ENCODE data around the gene RFTN2. TPM values are rescaled to one million over a fixed set of nuclear protein-coding genes. Genes with fewer than 3 reads are reported as not detected.
"Not testable (repeated sequence)": the region's sequence is repeated elsewhere in the genome, so short reads cannot be mapped to it uniquely, and the experiment has no call there.

The RFTN2 gene
- total RNA-seq, 1 donor, result 14.5 TPM

DNA sequence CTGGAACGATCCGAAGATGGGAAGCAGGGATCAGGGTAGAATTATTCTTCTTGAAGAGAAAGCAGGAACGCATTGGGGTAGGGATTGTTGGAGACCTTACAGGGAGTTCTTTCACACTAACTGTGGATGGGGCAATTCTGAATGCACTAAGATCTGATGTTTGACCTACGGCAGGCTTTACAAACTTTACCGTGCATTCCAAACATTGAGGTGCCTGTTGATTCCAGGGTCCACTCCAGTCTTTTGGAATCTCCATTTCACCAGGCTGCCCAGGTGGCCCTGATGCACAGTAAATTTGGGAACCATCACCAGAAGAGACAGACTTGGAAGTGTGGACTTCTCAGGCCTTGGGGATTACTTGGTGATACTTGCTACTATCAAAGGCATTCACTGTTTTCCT is 76.9 kb downstream of the RFTN2 start:
- Histone ChIP-seq H3K4me1 (ENCODE audit: insufficient read depth, low read length) (peaks cover 5% of the 10 kb centered on the region), H3K9me3 (ENCODE audit: low read depth, low read length) (no peaks in the 10 kb centered on the region), H3K27me3 (ENCODE audit: insufficient read depth, low read length) (no peaks in the 10 kb centered on the region), H3K27ac (ENCODE audit: low read depth, low read length) (no peak overlapping the region), H3K4me3 (ENCODE audit: insufficient read depth, low read length) (no peak overlapping the region), H3K4me2 (ENCODE audit: insufficient read depth, low read length) (no peak overlapping the region), H4K20me1 (ENCODE audit: insufficient read depth, low read length) (no peaks in the 10 kb centered on the region), H3K36me3 (ENCODE audit: insufficient read depth, low read length) (no peaks in the 10 kb centered on the region), H3K79me2 (ENCODE audit: insufficient read depth, low read length) (no peaks in the 10 kb centered on the region), H2AFZ (ENCODE audit: low read length) (no peak overlapping the region)
- TF ChIP-seq, protein P1, sequence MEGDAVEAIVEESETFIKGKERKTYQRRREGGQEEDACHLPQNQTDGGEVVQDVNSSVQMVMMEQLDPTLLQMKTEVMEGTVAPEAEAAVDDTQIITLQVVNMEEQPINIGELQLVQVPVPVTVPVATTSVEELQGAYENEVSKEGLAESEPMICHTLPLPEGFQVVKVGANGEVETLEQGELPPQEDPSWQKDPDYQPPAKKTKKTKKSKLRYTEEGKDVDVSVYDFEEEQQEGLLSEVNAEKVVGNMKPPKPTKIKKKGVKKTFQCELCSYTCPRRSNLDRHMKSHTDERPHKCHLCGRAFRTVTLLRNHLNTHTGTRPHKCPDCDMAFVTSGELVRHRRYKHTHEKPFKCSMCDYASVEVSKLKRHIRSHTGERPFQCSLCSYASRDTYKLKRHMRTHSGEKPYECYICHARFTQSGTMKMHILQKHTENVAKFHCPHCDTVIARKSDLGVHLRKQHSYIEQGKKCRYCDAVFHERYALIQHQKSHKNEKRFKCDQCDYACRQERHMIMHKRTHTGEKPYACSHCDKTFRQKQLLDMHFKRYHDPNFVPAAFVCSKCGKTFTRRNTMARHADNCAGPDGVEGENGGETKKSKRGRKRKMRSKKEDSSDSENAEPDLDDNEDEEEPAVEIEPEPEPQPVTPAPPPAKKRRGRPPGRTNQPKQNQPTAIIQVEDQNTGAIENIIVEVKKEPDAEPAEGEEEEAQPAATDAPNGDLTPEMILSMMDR (IDR thresholded peaks at IDR 0.05; ENCODE audit: extremely low read depth, low read depth, low read length), result no peak
- peak; percentile 26 for DNase-seq (ENCODE audit: insufficient read length, low spot score, missing footprints)

DNA sequence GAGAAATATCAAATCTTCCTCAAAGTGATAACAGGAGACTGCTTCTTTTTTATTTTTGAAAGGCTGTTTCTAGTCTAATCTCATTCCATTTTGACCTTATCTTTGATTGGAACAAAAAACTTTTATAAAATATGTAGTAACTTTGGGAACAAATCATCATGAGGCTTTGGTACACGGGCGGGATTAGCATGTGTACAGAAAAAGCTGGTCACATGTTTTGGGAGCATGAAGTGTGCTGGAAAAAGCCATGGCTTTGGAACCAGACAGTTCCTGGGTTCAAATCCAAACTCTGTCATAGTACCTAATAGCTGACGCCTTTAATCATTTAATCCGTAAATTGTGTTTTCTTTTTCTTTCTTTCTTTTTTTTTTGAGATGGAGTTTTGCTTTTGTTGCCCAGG is 78.2 kb downstream of the RFTN2 start:
- no peak overlapping the region for H3K4me3 ChIP-seq (ENCODE audit: insufficient read depth, low read length)
- no peak overlapping the region for H2AFZ ChIP-seq (ENCODE audit: low read length)
- H3K4me1 ChIP-seq (ENCODE audit: insufficient read depth, low read length), result peaks cover 5% of the 10 kb centered on the region
- no peaks in the 10 kb centered on the region for H3K27me3 ChIP-seq (ENCODE audit: insufficient read depth, low read length)
- no peak overlapping the region for H3K27ac ChIP-seq (ENCODE audit: low read depth, low read length)
- no peaks in the 10 kb centered on the region for H3K79me2 ChIP-seq (ENCODE audit: insufficient read depth, low read length)
- DNase-seq (ENCODE audit: insufficient read length, low spot score, missing footprints), result no peak
- no peaks in the 10 kb centered on the region for H3K36me3 ChIP-seq (ENCODE audit: insufficient read depth, low read length)
- no peaks in the 10 kb centered on the region for H3K9me3 ChIP-seq (ENCODE audit: low read depth, low read length)
- H4K20me1 ChIP-seq (ENCODE audit: insufficient read depth, low read length), result no peaks in the 10 kb centered on the region
- H3K4me2 ChIP-seq (ENCODE audit: insufficient read depth, low read length), result no peak overlapping the region
- TF ChIP-seq, protein P1 (IDR thresholded peaks at IDR 0.05; ENCODE audit: extremely low read depth, low read depth, low read length), result no peak

DNA sequence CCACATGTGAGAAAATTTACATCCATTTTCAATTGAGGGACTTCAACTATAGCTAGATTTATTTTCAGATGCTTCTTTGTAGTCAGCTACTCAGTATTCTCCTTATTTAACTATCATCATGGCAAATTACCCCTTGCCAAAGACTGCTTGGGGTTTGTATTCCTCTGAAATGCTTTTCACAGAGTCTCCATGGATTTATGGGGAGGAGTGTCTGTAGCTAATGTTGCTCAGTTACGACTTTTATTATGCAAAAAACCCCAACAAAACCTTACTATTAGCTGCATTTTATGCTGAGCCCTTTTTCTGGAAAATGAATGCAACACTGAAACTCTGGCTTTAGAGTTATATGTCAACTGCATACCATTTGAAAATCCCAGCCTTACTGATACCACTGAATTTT is 78.6 kb downstream of the RFTN2 start:
- TF ChIP-seq, protein P1 (IDR thresholded peaks at IDR 0.05; ENCODE audit: extremely low read depth, low read depth, low read length), result no peak
- H3K4me1 ChIP-seq (ENCODE audit: insufficient read depth, low read length), result peaks cover 5% of the 10 kb centered on the region

DNA sequence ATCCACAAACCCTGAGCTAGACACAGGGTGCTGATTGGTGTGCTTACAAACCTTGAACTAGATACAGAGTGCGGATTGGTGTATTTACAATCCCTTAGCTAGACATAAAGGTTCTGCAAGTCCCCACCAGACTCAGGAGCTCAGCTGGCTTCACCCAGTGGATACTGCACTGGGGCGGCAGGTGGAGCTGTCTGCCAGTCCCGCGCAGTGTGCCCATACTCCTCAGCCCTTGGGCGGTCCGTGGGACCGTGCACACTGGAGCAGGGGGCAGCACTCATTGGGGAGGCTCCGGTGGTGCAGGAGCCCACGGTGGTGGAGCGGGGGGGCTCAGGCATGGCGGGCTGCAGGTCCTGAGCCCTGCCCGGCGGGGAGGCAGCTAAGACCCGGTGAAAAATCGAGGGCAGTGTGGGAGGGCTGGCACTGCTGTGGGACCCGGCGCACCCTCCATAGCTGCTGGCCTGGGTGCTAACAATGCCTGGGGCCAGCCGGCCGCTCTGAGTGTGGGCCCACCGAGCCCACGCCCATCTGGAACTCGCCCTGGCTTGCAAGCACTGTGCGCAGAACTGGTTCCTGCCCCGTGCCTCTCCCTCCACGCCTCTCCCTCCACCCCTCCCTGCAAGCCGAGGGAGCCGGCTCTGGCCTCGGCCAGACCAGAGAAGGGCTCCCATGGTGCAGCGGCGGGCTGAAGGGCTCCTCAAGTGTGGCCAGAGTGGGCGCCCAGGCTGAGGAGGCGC is 83.9 kb downstream of the RFTN2 start:
- TF ChIP-seq, protein P1 (IDR thresholded peaks at IDR 0.05; ENCODE audit: extremely low read depth, low read depth, low read length), result no peak
- Histone ChIP-seq H3K4me3 (ENCODE audit: insufficient read depth, low read length) (no peak overlapping the region), H3K27me3 (ENCODE audit: insufficient read depth, low read length) (no peaks in the 10 kb centered on the region), H3K79me2 (ENCODE audit: insufficient read depth, low read length) (no peaks in the 10 kb centered on the region), H3K36me3 (ENCODE audit: insufficient read depth, low read length) (no peaks in the 10 kb centered on the region), H3K9me3 (ENCODE audit: low read depth, low read length) (no peaks in the 10 kb centered on the region), H4K20me1 (ENCODE audit: insufficient read depth, low read length) (no peaks in the 10 kb centered on the region), H2AFZ (ENCODE audit: low read length) (no peak overlapping the region), H3K4me2 (ENCODE audit: insufficient read depth, low read length) (no peak overlapping the region), H3K4me1 (ENCODE audit: insufficient read depth, low read length) (no peaks in the 10 kb centered on the region), H3K27ac (ENCODE audit: low read depth, low read length) (no peak overlapping the region)
- DNase-seq (ENCODE audit: insufficient read length, low spot score, missing footprints), result peak; percentile 9

More for the DNA sequence above, 78.6 kb downstream of the RFTN2 start:
- Histone ChIP-seq H3K27ac (ENCODE audit: low read depth, low read length) (no peak overlapping the region), H4K20me1 (ENCODE audit: insufficient read depth, low read length) (no peaks in the 10 kb centered on the region), H3K79me2 (ENCODE audit: insufficient read depth, low read length) (no peaks in the 10 kb centered on the region), H3K9me3 (ENCODE audit: low read depth, low read length) (no peaks in the 10 kb centered on the region), H3K36me3 (ENCODE audit: insufficient read depth, low read length) (no peaks in the 10 kb centered on the region), H3K4me3 (ENCODE audit: insufficient read depth, low read length) (no peak overlapping the region), H3K4me2 (ENCODE audit: insufficient read depth, low read length) (no peak overlapping the region), H2AFZ (ENCODE audit: low read length) (no peak overlapping the region), H3K27me3 (ENCODE audit: insufficient read depth, low read length) (no peaks in the 10 kb centered on the region)
- DNase-seq (ENCODE audit: insufficient read length, low spot score, missing footprints), result peak; percentile 9

DNA sequence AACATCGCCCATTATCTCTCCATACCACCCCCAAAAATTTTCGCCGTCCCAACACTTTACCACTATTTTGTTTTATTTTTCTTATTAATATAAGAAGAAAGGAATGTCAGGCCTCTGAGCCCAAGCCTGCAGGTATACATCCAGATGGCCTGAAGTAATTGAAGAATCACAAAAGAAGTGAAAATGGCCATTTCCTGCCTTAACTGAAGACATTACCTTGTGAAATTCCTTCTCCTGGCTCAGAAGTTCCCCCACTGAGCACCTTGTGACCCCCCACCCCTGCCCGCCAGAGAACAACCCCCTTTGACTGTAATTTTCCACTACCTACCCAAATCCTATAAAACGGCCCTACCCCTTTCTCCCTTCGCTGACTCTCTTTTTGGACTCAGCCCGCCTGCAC is 88.1 kb downstream of the RFTN2 start:
- not testable (repeated sequence) for H3K4me3 ChIP-seq (ENCODE audit: insufficient read depth, low read length); H3K4me2 ChIP-seq (ENCODE audit: insufficient read depth, low read length); H2AFZ ChIP-seq (ENCODE audit: low read length); DNase-seq (ENCODE audit: insufficient read length, low spot score, missing footprints); H3K79me2 ChIP-seq (ENCODE audit: insufficient read depth, low read length); H4K20me1 ChIP-seq (ENCODE audit: insufficient read depth, low read length); H3K36me3 ChIP-seq (ENCODE audit: insufficient read depth, low read length); H3K27me3 ChIP-seq (ENCODE audit: insufficient read depth, low read length); H3K27ac ChIP-seq (ENCODE audit: low read depth, low read length); H3K4me1 ChIP-seq (ENCODE audit: insufficient read depth, low read length); H3K9me3 ChIP-seq (ENCODE audit: low read depth, low read length)

DNA sequence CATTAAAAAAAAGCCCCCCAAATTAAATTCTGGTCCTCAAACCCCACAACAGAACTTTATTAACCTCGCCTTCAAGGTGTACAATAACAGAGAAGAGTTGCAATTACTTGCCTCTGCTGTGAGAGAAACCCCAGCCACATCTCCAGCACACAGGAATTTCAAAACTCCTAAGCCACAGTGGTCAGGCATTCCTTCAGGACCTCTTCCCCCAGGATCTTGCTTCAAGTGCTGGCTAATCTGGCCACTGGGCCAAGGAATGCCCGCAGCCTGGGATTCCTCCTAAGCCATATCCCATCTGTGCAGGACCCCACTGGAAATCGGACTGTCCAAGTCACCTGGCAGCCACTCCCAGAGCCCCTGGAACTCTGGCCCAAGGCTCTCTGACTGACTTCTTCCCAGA is 95.2 kb downstream of the RFTN2 start:
- not testable (repeated sequence) for H4K20me1 ChIP-seq (ENCODE audit: insufficient read depth, low read length); H3K79me2 ChIP-seq (ENCODE audit: insufficient read depth, low read length); DNase-seq (ENCODE audit: insufficient read length, low spot score, missing footprints); H3K9me3 ChIP-seq (ENCODE audit: low read depth, low read length); H3K4me3 ChIP-seq (ENCODE audit: insufficient read depth, low read length); H3K27ac ChIP-seq (ENCODE audit: low read depth, low read length); H3K36me3 ChIP-seq (ENCODE audit: insufficient read depth, low read length); H2AFZ ChIP-seq (ENCODE audit: low read length); H3K27me3 ChIP-seq (ENCODE audit: insufficient read depth, low read length); H3K4me2 ChIP-seq (ENCODE audit: insufficient read depth, low read length)
- peaks cover 20% of the 10 kb centered on the region for H3K4me1 ChIP-seq (ENCODE audit: insufficient read depth, low read length)

Data from osteoblast (primary cell).